Measurements from ENCODE around the gene CUL2. TPM values are rescaled to one million over a fixed set of nuclear protein-coding genes. Genes with fewer than 3 reads are reported as not detected.

CUL2 gene
- 10 to 100 TPM; 15.5 to 17.3 TPM for total RNA-seq

GRCh38 chr10:35090162-35090954 lies at the start of gene CUL2:
TSS of gene CUL2 (minus strand) at chr10:35090341. CDS start at chr10:35071317, 19,024 bp downstream.
- Histone ChIP-seq H3K36me3 (no peaks in the 10 kb centered on the region), H3K27ac (peak within 1 kb of the TSS; percentile 94), H3K9me3 (no peaks in the 10 kb centered on the region), H3K4me1 (peaks cover 0 to 35% of the 10 kb centered on the region in 2 donors), H3K27me3 (no peaks in the 10 kb centered on the region), H3K4me3 (peak within 1 kb of the TSS; percentile 68 to 88)
- TF ChIP-seq CTCF (IDR thresholded peaks at IDR 0.05), result no peak
- peak; percentile 94 for DNase-seq (ENCODE audit: low spot score)

GRCh38 chr10:35136263-35136815 lies 46.2 kb upstream of the CUL2 start:
- H3K9me3 ChIP-seq, result no peaks in the 10 kb centered on the region
- no peak overlapping the region for H3K27ac ChIP-seq
- no peak for DNase-seq (ENCODE audit: low spot score)
- no peaks in the 10 kb centered on the region for H3K27me3 ChIP-seq
- H3K36me3 ChIP-seq, result no peaks in the 10 kb centered on the region
- no peak for TF ChIP-seq CTCF (IDR thresholded peaks at IDR 0.05)
- H3K4me3 ChIP-seq, result no peak overlapping the region
- H3K4me1 ChIP-seq, result peaks cover 0 to under 1% of the 10 kb centered on the region in 2 donors

- Histone ChIP-seq H3K9me3 (no peaks in the 10 kb centered on the region), H3K4me3 (no peak overlapping the region), H3K36me3 (no peaks in the 10 kb centered on the region), H3K27me3 (no peaks in the 10 kb centered on the region), H3K4me1 (peaks cover 0 to 5% of the 10 kb centered on the region in 2 donors), H3K27ac (no peak overlapping the region)
- TF ChIP-seq CTCF (IDR thresholded peaks at IDR 0.05), result no peak
- no peak for DNase-seq (ENCODE audit: low spot score)
These were observed 45.7 kb upstream of the CUL2 start for GRCh38 chr10:35135861-35136260.

- Histone ChIP-seq H3K27me3 (no peaks in the 10 kb centered on the region), H3K9me3 (no peaks in the 10 kb centered on the region), H3K4me1 (peaks cover 0 to 18% of the 10 kb centered on the region in 2 donors), H3K4me3 (no peak overlapping the region), H3K36me3 (no peaks in the 10 kb centered on the region), H3K27ac (no peak overlapping the region)
- no peak for TF ChIP-seq CTCF (IDR thresholded peaks at IDR 0.05)
- no peak for DNase-seq (ENCODE audit: low spot score)
These were observed 43.4 kb upstream of the CUL2 start for GRCh38 chr10:35133586-35133985.

- DNase-seq (ENCODE audit: low spot score), result no peak
- Histone ChIP-seq H3K36me3 (no peaks in the 10 kb centered on the region), H3K4me3 (no peak overlapping the region), H3K9me3 (no peaks in the 10 kb centered on the region), H3K4me1 (peaks cover 0 to 25% of the 10 kb centered on the region in 2 donors), H3K27me3 (no peaks in the 10 kb centered on the region), H3K27ac (no peak overlapping the region)
- no peak for TF ChIP-seq CTCF (IDR thresholded peaks at IDR 0.05)
These were observed 42.6 kb upstream of the CUL2 start for GRCh38 chr10:35132727-35133126.

All from right atrium auricular region (tissue), 2 donors.